ENCODE measurements around the gene ANKRD23. TPM values are rescaled to one million over a fixed set of nuclear protein-coding genes. Genes with fewer than 3 reads are reported as not detected.

Gene ANKRD23
- total and polyA plus RNA-seq, 2 of the 8 experiments (the other 6 are each of a cell fraction or from before 2014, with no cell fraction given): 3.4 to 3.5 TPM

- no peak for TF ChIP-seq POLR2A (IDR thresholded peaks at IDR 0.05; ENCODE audit: control extremely low read depth in 1 of 2, low read depth in 2 of 2, low read length in 2 of 2)
- no peak for TF ChIP-seq SRF (IDR thresholded peaks at IDR 0.05; ENCODE audit: low read depth, low read length)
- Histone ChIP-seq H2BK120ac (replicated peaks; ENCODE audit: low read depth, low read length) (no peak overlapping the region), H3K36me3 (ENCODE audit: control insufficient read depth in 2 of 4, insufficient read depth in 4 of 4, low read length in 3 of 4) (peaks cover 0 to 13% (median 4%) of the 10 kb centered on the region in 4 experiments; a peak in 4 of 8 replicates), H3K4me1 (replicated peaks in 1 of 4; ENCODE audit: control insufficient read depth in 3 of 4, insufficient read depth in 4 of 4, low read length in 3 of 4) (peaks cover 0 to 22% (median 16%) of the 10 kb centered on the region in 4 experiments; a peak in 6 of 7 replicates), H3K9ac (replicated peaks in 1 of 4; ENCODE audit: extremely low read depth in 1 of 4, low read depth in 3 of 4, low read length in 3 of 4) (no peak overlapping the region; a peak in 1 of 7 replicates), H3K9me3 (ENCODE audit: insufficient read depth in 2 of 2, low read depth in 1 of 2, low read length in 1 of 2) (no peaks in the 10 kb centered on the region), H3K56ac (replicated peaks; ENCODE audit: insufficient read length, low read depth, low read length) (no peak overlapping the region), H4K91ac (replicated peaks; ENCODE audit: insufficient read length, low read length) (no peak overlapping the region), H2AFZ (ENCODE audit: low read length) (no peak overlapping the region), H3K4ac (replicated peaks; ENCODE audit: insufficient read length, low read depth, low read length) (no peak overlapping the region), H3K27me3 (replicated peaks in 1 of 4; ENCODE audit: control insufficient read depth in 3 of 4, extremely low read depth in 1 of 4, insufficient read depth in 3 of 4, low read length in 3 of 4) (no peaks in the 10 kb centered on the region; a peak in 1 of 7 replicates), H3K23me2 (ENCODE audit: low read depth, low read length) (peaks cover 17% of the 10 kb centered on the region), H4K5ac (ENCODE audit: insufficient read length, low read depth, low read length) (no peak overlapping the region), H3K23ac (ENCODE audit: insufficient read length) (no peak overlapping the region), H4K20me1 (replicated peaks in 1 of 2; ENCODE audit: control insufficient read depth in 1 of 2, insufficient read depth in 2 of 2, low read length in 2 of 2) (peaks cover 18 to 37% of the 10 kb centered on the region in 2 experiments), H2BK20ac (ENCODE audit: low read length) (no peak overlapping the region), H2AK5ac (ENCODE audit: low read depth, low read length) (no peak overlapping the region; the same call in 1 of the 2 replicates), H3K79me1 (ENCODE audit: low read depth, low read length) (peaks cover 36% of the 10 kb centered on the region), H4K8ac (ENCODE audit: extremely low read depth, insufficient read depth, low read length) (no peak overlapping the region), H2BK15ac (ENCODE audit: low read length) (no peak overlapping the region), H3K18ac (ENCODE audit: extremely low read depth, low read length) (no peak overlapping the region; the same call in 1 of the 2 replicates), H3K4me3 (ENCODE audit: extremely low read depth in 1 of 4, insufficient read depth in 2 of 4, low read depth in 3 of 4, low read length in 4 of 4) (no peak overlapping the region), H2BK5ac (ENCODE audit: low read depth, low read length) (no peak overlapping the region), H3K27ac (ENCODE audit: low read depth, low read length) (no peak overlapping the region), H3K79me2 (ENCODE audit: control insufficient read depth in 1 of 2, insufficient read depth in 2 of 2, low read length in 2 of 2) (peaks cover 3 to 71% of the 10 kb centered on the region in 2 experiments; a peak in 3 of 4 replicates), H3K14ac (ENCODE audit: insufficient read length) (no peak overlapping the region), H2BK12ac (ENCODE audit: low read depth, low read length) (no peak overlapping the region), H3K4me2 (ENCODE audit: insufficient read depth in 1 of 2, low read depth in 2 of 2, low read length in 2 of 2) (peak overlapping the region; percentile 43 to 98; a peak in 3 of 4 replicates)
- DNase-seq (ENCODE audit: low read depth in 1 of 2, low spot score in 2 of 2) (no peak), FAIRE-seq (no peak)
- ChIA-PET POLR2A (ENCODE audit: partially characterized antibody) (interaction anchor here (0.8 to 2.1 kb wide), 7 partner anchors 10 to 176 kb away, joined by 3 to 9 read pairs (median 3); partner anchors contain the start of genes ANKRD23 and FER1L5), CTCF (ENCODE audit: partially characterized antibody) (interaction anchor here (0.9 to 5.3 kb wide), 15 partner anchors 8 to 213 kb away, joined by 3 to 30 read pairs (median 5); no protein-coding TSS in a partner anchor)
- WGBS, 2 experiments (ENCODE audit: extremely low coverage in 1 of 2, insufficient coverage in 1 of 2, insufficient read length in 1 of 2, insufficient replicate concordance in 2 of 2, low coverage in 1 of 2, low lambda C conversion rate in 2 of 2, missing lambda C conversion rate in 1 of 2): 88% methylated on average over 8 of the region's 10 CpGs; no CpG with 5 or more reads in 1 of the 2 experiments
These were observed 24.5 kb downstream of the ANKRD23 start for GRCh38 chr2:96819128-96819875.

Measured in H1 (cell line).